Activated T-cell treated with anti-CD3 and anti-CD28 coated beads for 4 hours (primary cell): ENCODE data around the gene PRM3.

Experiments used
- DNase-seq: peaks from one replicate; pipeline ENCODE4 v3.0.0-alpha.2; 2020

PRM3 gene

GRCh38 chr16:11224096-11224893 is 49.1 kb downstream of the PRM3 start:
- peak; percentile 22 for DNase-seq
